Gastroesophageal sphincter (tissue), 3 donors: ENCODE results near the gene KRT82.
"Not testable (repeated sequence)": the region's sequence is repeated elsewhere in the genome, so short reads cannot be mapped to it uniquely, and the experiment has no call there.

ENCODE experiments used
- CTCF ChIP-seq, 4 experiments: fragments of 200-600 bp in 2 of 4; fragments of 450-650 bp in 2 of 4; sonication (generic) in 1 of 4; IDR thresholded peaks; one replicate each; pipeline ENCODE4 v1.5.1; 2017 to 2019; ENCODE audit warnings: antibody characterized with exemption in 4 of 4, mild to moderate bottlenecking in 2 of 4, moderate library complexity in 2 of 4
- EP300 ChIP-seq: sonication (generic); formaldehyde crosslinking; IDR thresholded peaks from one replicate; pipeline ENCODE4 v1.6.1; 2017; ENCODE audit warnings: antibody characterized with exemption, mild to moderate bottlenecking
- POLR2A ChIP-seq, 2 donors: fragments of 450-650 bp; IDR thresholded peaks; one replicate each; pipeline ENCODE4 v1.6.1; 2017; ENCODE audit warnings: antibody characterized with exemption in 2 of 2, mild to moderate bottlenecking in 2 of 2, moderate library complexity in 1 of 2

DNA sequence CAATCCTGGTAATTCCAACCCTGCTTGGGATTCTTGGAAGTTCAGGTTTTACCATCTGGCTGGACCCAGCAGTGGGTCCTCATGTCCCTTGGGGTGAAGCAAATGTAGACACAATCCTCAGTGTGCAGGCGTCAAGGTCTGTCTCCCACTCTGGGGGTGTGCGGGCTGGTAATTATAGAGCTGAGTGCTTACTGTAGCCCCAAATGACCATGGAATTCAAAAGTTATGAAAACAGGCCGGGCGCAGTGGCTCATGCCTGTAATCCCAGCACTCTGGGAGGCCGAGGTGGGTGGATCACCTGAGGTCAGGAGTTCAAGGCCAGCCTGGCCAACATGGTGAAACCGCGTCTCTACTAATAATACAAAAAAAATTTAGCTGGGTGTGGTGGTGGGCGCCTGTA is 61.1 kb downstream of the KRT82 start:
- not testable (repeated sequence) for TF ChIP-seq EP300; POLR2A (IDR thresholded peaks at IDR 0.05); CTCF (IDR thresholded peaks at IDR 0.05)
